Right cardiac atrium (tissue), 5 donors: ENCODE results near the gene MNAT1. TPM values are rescaled to one million over a fixed set of nuclear protein-coding genes. Genes with fewer than 3 reads are reported as not detected.
"Not testable (repeated sequence)": the region's sequence is repeated elsewhere in the genome, so short reads cannot be mapped to it uniquely, and the experiment has no call there.

ENCODE experiments used
- ATAC-seq, 2 donors: fragments of 200-7000 bp; cut with Tn5 transposase; one replicate each; pipeline versions ENCODE4 v1.8.0 to v1.9.1; 2020; ENCODE audit warnings: moderate library complexity in 2 of 2, mild to moderate bottlenecking in 1 of 2
- DNase-seq, 3 donors: peaks; one replicate each; pipeline ENCODE4 v3.0.0-alpha.2; 2020
- H3K27ac ChIP-seq: one replicate; pipeline ENCODE4 v1.5.1; 2013; ENCODE audit warnings: mild to moderate bottlenecking, low read length, control low read depth, moderate library complexity
- H3K27me3 ChIP-seq: one replicate; pipeline ENCODE4 v1.6.1; 2013; ENCODE audit not compliant: control insufficient read depth, insufficient read depth
- H3K4me1 ChIP-seq: one replicate; pipeline ENCODE4 v1.6.1; 2013; ENCODE audit warnings: low read length; ENCODE audit not compliant: control insufficient read depth, insufficient read depth
- H3K4me3 ChIP-seq: one replicate; pipeline ENCODE4 v1.5.1; 2013; ENCODE audit warnings: low read length, control low read depth
- H3K9me3 ChIP-seq: one replicate; pipeline ENCODE4 v1.6.1; 2013; ENCODE audit warnings: low read length; ENCODE audit not compliant: control insufficient read depth
- WGBS: extraction: QIAGEN DNeasy Blood & Tissue Kit; methylation state at CpG from one replicate; pipeline ENCODE4 v1.1.7; 2013; 5-methylcytosine and 5-hydroxymethylcytosine counted together
- intact Hi-C, 4 donors: fragments of 100-400 bp; cut with DNase I; formaldehyde crosslinking; loops; one replicate each; pipeline versions ENCODE4 v1.11.0 to v1.14.0; 2022 to 2023
- polyA plus RNA-seq: library from polyadenylated mRNA; stranded (reverse); fragments of 200-250 nt; gene quantifications from one replicate; pipeline ENCODE4 v1.2.3, GENCODE V29; 2013
- total RNA-seq, 4 donors: library from RNA; stranded (reverse); fragmentation: NEBNext Ultra II Directional; extraction: Animal tissue kit (Norgen Biotek cat#: 25700); gene quantifications; one replicate each; pipeline ENCODE4 v1.2.1, GENCODE V29; 2021
- donor health status: healthy with polysubstance abuse.
- donor health status: DM: no; HTN: yes; CAD: no.
- donor health status: DM: no; HTN: no; CAD: no.
- donor health status: DM: no; HTN: yes; CAD: no; lungs with severe emphysema.
- donor health status: DM: yes; HTN: yes; CAD: no.

MNAT1 gene
- total and polyA plus RNA-seq, 5 donors = 25.9 to 29.3 (median 28.9) TPM

GRCh38 chr14:60851692-60852091 is 117.1 kb downstream of the MNAT1 start:
- H3K27me3 ChIP-seq, H3K4me3 ChIP-seq, intact Hi-C loops, H3K27ac ChIP-seq, H3K4me1 ChIP-seq, ATAC-seq, H3K9me3 ChIP-seq: not testable (repeated sequence)
- WGBS = 99% methylated on average over 5 of the region's 5 CpGs
- peak in 1 of 3 donors; percentile 9 for DNase-seq

DNA sequence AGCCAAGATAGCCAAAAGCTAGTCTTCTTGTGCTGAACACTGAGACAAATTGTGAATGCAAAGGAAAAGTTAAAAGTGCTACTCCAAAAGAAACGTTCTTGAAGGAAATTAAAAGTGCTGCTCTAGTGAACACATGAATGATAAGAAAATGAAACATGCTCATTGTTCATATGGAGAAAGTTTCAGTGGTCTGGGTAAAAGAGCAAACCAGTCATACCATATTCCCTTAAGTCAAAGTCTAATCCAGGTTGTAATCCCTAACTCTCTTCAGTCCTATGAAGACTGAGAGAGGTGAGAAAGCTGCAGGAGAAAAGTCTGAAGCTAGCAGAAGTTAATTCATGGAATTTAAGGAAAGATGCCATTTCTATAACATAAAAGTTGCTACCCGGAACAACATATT is 121.5 kb downstream of the MNAT1 start:
- ATAC-seq = no peak
- H3K27ac ChIP-seq = no peak overlapping the region
- H3K4me1 ChIP-seq = no peaks in the 10 kb centered on the region
- no peak for DNase-seq
- no peaks in the 10 kb centered on the region for H3K9me3 ChIP-seq
- 87% methylated on average over 2 of the region's 2 CpGs for WGBS
- H3K4me3 ChIP-seq = no peak overlapping the region
- intact Hi-C loops = no loop called here
- no peaks in the 10 kb centered on the region for H3K27me3 ChIP-seq

DNA sequence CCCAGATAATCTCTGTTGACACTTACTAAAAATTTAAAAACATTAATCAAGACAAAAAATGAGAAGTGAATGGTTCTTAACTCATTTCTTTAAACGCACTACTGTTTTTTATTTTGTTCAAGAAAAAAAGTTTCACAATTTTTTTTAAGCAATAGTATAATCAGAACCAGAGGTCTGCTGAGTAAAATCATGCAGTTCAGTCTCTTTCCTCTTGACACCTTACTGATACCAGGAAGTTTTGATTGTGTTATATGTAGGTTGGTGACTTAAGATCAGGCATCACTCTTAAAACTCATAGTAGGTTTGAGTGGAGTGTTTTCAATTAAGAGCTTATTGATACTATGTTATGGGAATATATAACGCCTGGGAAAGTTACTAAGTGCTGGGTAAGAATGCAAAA is 125.0 kb downstream of the MNAT1 start:
- no peaks in the 10 kb centered on the region for H3K4me1 ChIP-seq
- 87% methylated on average over 2 of the region's 2 CpGs for WGBS
- intact Hi-C loops = no loop called here
- no peaks in the 10 kb centered on the region for H3K9me3 ChIP-seq
- no peak for ATAC-seq
- no peaks in the 10 kb centered on the region for H3K27me3 ChIP-seq
- no peak overlapping the region for H3K27ac ChIP-seq
- DNase-seq = no peak
- H3K4me3 ChIP-seq = no peak overlapping the region

- H3K27ac ChIP-seq = no peak overlapping the region
- peak in 1 of 2 donors; percentile 52 for ATAC-seq
- no peaks in the 10 kb centered on the region for H3K27me3 ChIP-seq
- WGBS = 64% methylated on average over 3 of the region's 3 CpGs
- no peaks in the 10 kb centered on the region for H3K4me1 ChIP-seq
- no peak overlapping the region for H3K4me3 ChIP-seq
- H3K9me3 ChIP-seq = no peaks in the 10 kb centered on the region
- DNase-seq = no peak
- intact Hi-C loops = no loop called here
These were observed 127.1 kb downstream of the MNAT1 start for GRCh38 chr14:60861545-60862140.

DNA sequence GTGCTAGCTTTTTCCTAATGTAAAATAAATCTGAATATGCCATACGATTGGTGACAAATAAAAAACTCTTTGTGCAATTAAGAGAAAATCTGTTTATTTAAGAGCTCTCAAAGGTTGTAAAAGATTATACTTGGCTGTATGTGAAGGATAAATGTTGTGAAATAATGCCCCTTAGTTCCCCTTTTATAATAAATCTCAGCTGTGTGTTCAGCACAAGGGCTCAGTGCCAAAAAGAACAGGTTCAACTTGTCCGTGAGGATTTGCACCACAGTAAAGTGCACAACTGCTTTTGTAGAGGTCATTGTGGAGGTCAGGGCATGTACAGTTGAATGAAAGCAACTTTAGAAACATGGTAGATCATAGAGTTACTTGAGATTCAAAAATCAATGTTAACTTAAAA is 127.7 kb downstream of the MNAT1 start:
- H3K4me1 ChIP-seq = no peaks in the 10 kb centered on the region
- intact Hi-C loops = no loop called here
- H3K27ac ChIP-seq = no peak overlapping the region
- no peak for DNase-seq
- H3K9me3 ChIP-seq = no peaks in the 10 kb centered on the region
- WGBS = 30% methylated on average over 2 of the region's 2 CpGs
- no peaks in the 10 kb centered on the region for H3K27me3 ChIP-seq
- peak; percentile 64 to 87 for ATAC-seq
- no peak overlapping the region for H3K4me3 ChIP-seq

DNA sequence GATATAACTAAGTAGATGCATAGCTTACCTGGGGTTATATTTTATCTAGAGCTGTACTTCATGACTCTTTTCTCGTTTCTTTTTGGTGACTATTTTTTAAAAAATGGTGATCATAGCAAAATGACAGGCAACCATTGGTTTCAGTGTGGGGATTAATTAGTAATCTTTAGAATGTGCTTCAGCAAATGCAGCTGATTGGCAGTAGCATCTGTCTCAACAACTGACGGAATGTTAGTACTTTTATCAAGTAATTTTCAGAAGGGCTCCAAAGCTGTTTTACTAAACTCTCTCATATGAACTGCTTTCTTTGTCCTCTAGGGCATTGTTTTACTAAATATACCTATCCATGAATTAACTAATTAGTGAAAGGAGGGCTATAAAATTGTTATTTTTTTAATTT is 128.7 kb downstream of the MNAT1 start:
- Histone ChIP-seq H3K9me3 (no peaks in the 10 kb centered on the region), H3K4me1 (no peaks in the 10 kb centered on the region), H3K4me3 (no peak overlapping the region), H3K27me3 (no peaks in the 10 kb centered on the region), H3K27ac (no peak overlapping the region)
- no peak for DNase-seq
- no peak for ATAC-seq
- intact Hi-C loops = no loop called here
- 79% methylated on average over 2 of the region's 2 CpGs for WGBS

- H3K4me3 ChIP-seq = no peak overlapping the region
- H3K9me3 ChIP-seq = no peaks in the 10 kb centered on the region
- no peaks in the 10 kb centered on the region for H3K27me3 ChIP-seq
- DNase-seq (no peak), ATAC-seq (no peak)
- H3K4me1 ChIP-seq = no peaks in the 10 kb centered on the region
- 65% methylated on average over 4 of the region's 4 CpGs for WGBS
- no peak overlapping the region for H3K27ac ChIP-seq
- intact Hi-C loops = no loop called here
These were observed 131.0 kb downstream of the MNAT1 start for GRCh38 chr14:60865378-60866127.

GRCh38 chr14:60867503-60868172 is 133.1 kb downstream of the MNAT1 start:
- no peak for DNase-seq
- no peak overlapping the region for H3K27ac ChIP-seq
- intact Hi-C loops = no loop called here
- no peaks in the 10 kb centered on the region for H3K9me3 ChIP-seq
- no peak for ATAC-seq
- no peaks in the 10 kb centered on the region for H3K27me3 ChIP-seq
- H3K4me3 ChIP-seq = no peak overlapping the region
- H3K4me1 ChIP-seq = no peaks in the 10 kb centered on the region

- 99% methylated on average over 1 of the region's 1 CpG for WGBS
- H3K9me3 ChIP-seq = no peaks in the 10 kb centered on the region
- DNase-seq (no peak), ATAC-seq (no peak)
- H3K27ac ChIP-seq = no peak overlapping the region
- H3K27me3 ChIP-seq = no peaks in the 10 kb centered on the region
- intact Hi-C loops = no loop called here
- no peak overlapping the region for H3K4me3 ChIP-seq
- H3K4me1 ChIP-seq = no peaks in the 10 kb centered on the region
These were observed 143.6 kb downstream of the MNAT1 start for GRCh38 chr14:60878121-60878520.

GRCh38 chr14:60878536-60878935 is 144.0 kb downstream of the MNAT1 start:
- intact Hi-C loops = no loop called here
- no peaks in the 10 kb centered on the region for H3K27me3 ChIP-seq
- no peaks in the 10 kb centered on the region for H3K9me3 ChIP-seq
- no peak overlapping the region for H3K4me3 ChIP-seq
- H3K27ac ChIP-seq = no peak overlapping the region
- no peak for ATAC-seq
- DNase-seq = no peak
- H3K4me1 ChIP-seq = no peaks in the 10 kb centered on the region

DNA sequence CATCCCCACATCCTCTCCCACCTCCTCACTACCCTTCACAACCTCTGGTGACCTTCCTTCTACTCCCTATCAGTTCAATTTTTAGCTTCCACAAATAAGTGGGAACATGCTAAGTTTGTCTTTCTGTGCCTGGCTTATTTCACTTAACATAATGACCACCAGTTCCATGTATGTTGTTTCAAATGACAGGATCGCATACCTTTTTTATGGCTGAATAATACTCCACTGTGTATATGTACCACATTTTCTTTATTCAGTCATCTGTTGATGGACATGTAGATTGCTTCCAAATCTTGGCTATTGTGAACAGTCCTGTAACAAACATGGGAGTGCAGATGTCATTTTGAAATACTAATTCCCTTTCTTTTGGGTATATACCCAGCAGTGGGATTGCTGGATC is 147.7 kb downstream of the MNAT1 start:
- Histone ChIP-seq H3K27ac (no peak overlapping the region), H3K27me3 (no peaks in the 10 kb centered on the region), H3K9me3 (no peaks in the 10 kb centered on the region), H3K4me3 (no peak overlapping the region), H3K4me1 (no peaks in the 10 kb centered on the region)
- no peak for ATAC-seq
- intact Hi-C loops = no loop called here
- WGBS = 99% methylated on average over 1 of the region's 1 CpG
- DNase-seq = no peak
